ENCODE data around the gene DPH7. TPM values are rescaled to one million over a fixed set of nuclear protein-coding genes. Genes with fewer than 3 reads are reported as not detected.
A peak's percentile ranks its signal among the peaks of the same experiment; 100 is the strongest.

The DPH7 gene
- total RNA-seq, 1 experiment from 2014 or later, result 58.4 TPM

- TSS peak; percentile 48 for BruUV-seq (replicated peaks)
- no peaks in the 10 kb centered on the region for H3K27me3 ChIP-seq (replicated peaks; ENCODE audit: control insufficient read depth, insufficient read depth, low read length)
- CTCF ChIA-PET, result no interaction called here
- Mint-ChIP-seq H3K4me1 (ENCODE audit: low read depth, unreplicated experiment) (no peaks in the 10 kb centered on the region), H3K36me3 (ENCODE audit: insufficient read depth, unreplicated experiment) (peaks cover 31% of the 10 kb centered on the region), H3K4me3 (ENCODE audit: unreplicated experiment) (peak overlapping the region; percentile 77), H3K27me3 (ENCODE audit: insufficient read depth, unreplicated experiment) (no peaks in the 10 kb centered on the region), H3K27ac (ENCODE audit: unreplicated experiment) (no peak overlapping the region), H3K9me3 (ENCODE audit: unreplicated experiment) (no peaks in the 10 kb centered on the region)
- peaks cover 3% of the 10 kb centered on the region for H3K36me3 ChIP-seq (ENCODE audit: control insufficient read depth, insufficient read depth, low read length)
- intact Hi-C loops (cut with micrococcal nuclease; ENCODE audit: unreplicated experiment), result no loop called here
- POLR2A ChIA-PET, result no interaction called here
- no peak for DNase-seq
- H3K9me3 ChIP-seq, result no peaks in the 10 kb centered on the region
- TF ChIP-seq CTCF (IDR thresholded peaks at IDR 0.05; ENCODE audit: insufficient read depth in 1 of 2, low read depth in 1 of 2, low read length in 1 of 2, severe bottlenecking in 1 of 2, unreplicated experiment in 1 of 2), result no peak
- peaks cover 8% of the 10 kb centered on the region for H3K4me1 ChIP-seq
- peak overlapping the region; percentile 92 for H3K4me3 ChIP-seq (ENCODE audit: low read depth, low read length)
These were observed 10.2 kb upstream of the DPH7 start for GRCh38 chr9:137588891-137589290.

GRCh38 chr9:137588311-137588710, 9.6 kb upstream of the DPH7 start:
- intact Hi-C loops (cut with micrococcal nuclease; ENCODE audit: unreplicated experiment), result no loop called here
- no peak for DNase-seq
- Histone ChIP-seq H3K36me3 (ENCODE audit: control insufficient read depth, insufficient read depth, low read length) (peaks cover 3% of the 10 kb centered on the region), H3K4me1 (peaks cover 8% of the 10 kb centered on the region), H3K4me3 (ENCODE audit: low read depth, low read length) (no peak overlapping the region), H3K9me3 (no peaks in the 10 kb centered on the region), H3K27me3 (replicated peaks; ENCODE audit: control insufficient read depth, insufficient read depth, low read length) (no peaks in the 10 kb centered on the region)
- ChIA-PET CTCF (interaction anchor here (0.6 kb wide), 1 partner anchor 309 kb away, joined by 3 read pairs; no protein-coding TSS in a partner anchor), POLR2A (no interaction called here)
- Mint-ChIP-seq H3K36me3 (ENCODE audit: insufficient read depth, unreplicated experiment) (peaks cover 27% of the 10 kb centered on the region), H3K9me3 (ENCODE audit: unreplicated experiment) (no peaks in the 10 kb centered on the region), H3K4me3 (ENCODE audit: unreplicated experiment) (peak overlapping the region; percentile 10), H3K4me1 (ENCODE audit: low read depth, unreplicated experiment) (no peaks in the 10 kb centered on the region), H3K27ac (ENCODE audit: unreplicated experiment) (peak overlapping the region; percentile 73), H3K27me3 (ENCODE audit: insufficient read depth, unreplicated experiment) (no peaks in the 10 kb centered on the region)
- no peak for TF ChIP-seq CTCF (IDR thresholded peaks at IDR 0.05; ENCODE audit: insufficient read depth in 1 of 2, low read depth in 1 of 2, low read length in 1 of 2, severe bottlenecking in 1 of 2, unreplicated experiment in 1 of 2)
- no TSS peak for BruUV-seq (replicated peaks)

- Mint-ChIP-seq H3K27ac (ENCODE audit: unreplicated experiment) (no peak overlapping the region), H3K4me1 (ENCODE audit: low read depth, unreplicated experiment) (no peaks in the 10 kb centered on the region), H3K27me3 (ENCODE audit: insufficient read depth, unreplicated experiment) (no peaks in the 10 kb centered on the region), H3K36me3 (ENCODE audit: insufficient read depth, unreplicated experiment) (peaks cover 40% of the 10 kb centered on the region), H3K4me3 (ENCODE audit: unreplicated experiment) (no peak overlapping the region), H3K9me3 (ENCODE audit: unreplicated experiment) (no peaks in the 10 kb centered on the region)
- Histone ChIP-seq H3K27me3 (replicated peaks; ENCODE audit: control insufficient read depth, insufficient read depth, low read length) (no peaks in the 10 kb centered on the region), H3K36me3 (ENCODE audit: control insufficient read depth, insufficient read depth, low read length) (peaks cover 3% of the 10 kb centered on the region), H3K9me3 (no peaks in the 10 kb centered on the region), H3K4me3 (ENCODE audit: low read depth, low read length) (no peak overlapping the region), H3K4me1 (peaks cover 8% of the 10 kb centered on the region)
- BruUV-seq (replicated peaks), result no TSS peak
- TF ChIP-seq CTCF (IDR thresholded peaks at IDR 0.05; ENCODE audit: insufficient read depth in 1 of 2, low read depth in 1 of 2, low read length in 1 of 2, severe bottlenecking in 1 of 2, unreplicated experiment in 1 of 2), result no peak
- intact Hi-C loops (cut with micrococcal nuclease; ENCODE audit: unreplicated experiment), result no loop called here
- DNase-seq, result no peak
- ChIA-PET CTCF (interaction anchor here (0.6 kb wide), 1 partner anchor 23 kb away, joined by 3 read pairs; no protein-coding TSS in a partner anchor), POLR2A (no interaction called here)
These were observed 8.1 kb upstream of the DPH7 start for GRCh38 chr9:137586854-137587253.
